ENCODE results near the gene TPPP3. TPM values are rescaled to one million over a fixed set of nuclear protein-coding genes. Genes with fewer than 3 reads are reported as not detected.

TPPP3 gene
- total RNA-seq, 2 experiments from 2014 or later: not detected

DNA sequence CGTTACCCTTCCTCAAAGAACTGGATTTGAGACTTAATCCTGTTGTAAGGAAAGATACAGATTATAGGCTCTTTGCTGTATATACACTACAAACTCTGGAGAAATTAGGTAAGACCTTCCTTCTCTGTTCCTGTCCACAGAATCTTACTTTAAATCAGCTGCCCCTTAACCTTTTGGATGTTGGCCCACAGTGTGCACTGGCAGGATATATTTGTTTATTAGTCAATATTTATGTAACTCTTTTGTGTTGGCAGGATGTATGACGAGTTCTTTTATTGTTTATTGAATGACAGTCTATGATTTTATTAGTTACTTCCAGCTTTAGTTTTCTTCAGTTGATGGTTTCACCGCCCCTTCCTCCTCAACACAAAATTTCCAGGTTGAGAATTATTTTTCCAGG lies 47.0 kb downstream of the TPPP3 start:
- intact Hi-C loops (cut with micrococcal nuclease): loop anchor here (5.0 kb wide), 1 partner anchor 121 kb away; no protein-coding TSS in a partner anchor
- H3K27ac Mint-ChIP-seq: no peak overlapping the region
- H3K4me1 Mint-ChIP-seq (ENCODE audit: low read depth): no peaks in the 10 kb centered on the region
- H3K27me3 Mint-ChIP-seq (ENCODE audit: low read depth): peaks cover 4% of the 10 kb centered on the region
- DNase-seq: no peak
- H3K9me3 Mint-ChIP-seq: no peaks in the 10 kb centered on the region
- no peaks in the 10 kb centered on the region for H3K36me3 Mint-ChIP-seq (ENCODE audit: low read depth)
- no peak overlapping the region for H3K4me3 Mint-ChIP-seq
- CTCF ChIA-PET: interaction anchor here (1.2 to 1.7 kb wide), 2 partner anchors 68 to 76 kb away, joined by 3 to 4 read pairs; no protein-coding TSS in a partner anchor

DNA sequence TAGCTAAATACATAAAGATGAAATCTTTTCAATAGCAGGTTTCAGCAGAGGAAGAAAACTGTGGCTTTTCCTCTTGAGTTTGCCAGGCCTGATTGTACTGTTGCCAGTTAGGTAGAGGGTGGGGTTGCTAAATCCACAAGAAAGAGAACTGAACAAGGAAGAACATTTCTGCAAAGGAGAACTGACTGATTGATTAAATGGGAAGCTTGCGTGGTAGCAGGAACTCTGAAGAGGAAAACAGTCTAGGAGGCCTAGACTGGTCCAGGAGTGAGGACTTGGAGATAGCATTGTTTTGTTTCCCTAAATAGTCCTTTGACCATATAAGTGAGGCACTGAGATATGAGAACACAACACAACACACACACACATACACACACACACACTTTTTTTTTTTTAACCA lies 47.9 kb downstream of the TPPP3 start:
- intact Hi-C loops (cut with micrococcal nuclease): loop anchor here (5.0 kb wide), 1 partner anchor 122 kb away; no protein-coding TSS in a partner anchor
- H3K27me3 Mint-ChIP-seq (ENCODE audit: low read depth): peaks cover 4% of the 10 kb centered on the region
- CTCF ChIA-PET: interaction anchor here (0.8 to 1.7 kb wide), 5 partner anchors 13 to 85 kb away, joined by 3 to 6 read pairs (median 4); partner anchors contain the start of gene TPPP3
- H3K9me3 Mint-ChIP-seq: no peaks in the 10 kb centered on the region
- no peaks in the 10 kb centered on the region for H3K4me1 Mint-ChIP-seq (ENCODE audit: low read depth)
- H3K4me3 Mint-ChIP-seq: no peak overlapping the region
- H3K27ac Mint-ChIP-seq: no peak overlapping the region
- H3K36me3 Mint-ChIP-seq (ENCODE audit: low read depth): no peaks in the 10 kb centered on the region
- DNase-seq: no peak

DNA sequence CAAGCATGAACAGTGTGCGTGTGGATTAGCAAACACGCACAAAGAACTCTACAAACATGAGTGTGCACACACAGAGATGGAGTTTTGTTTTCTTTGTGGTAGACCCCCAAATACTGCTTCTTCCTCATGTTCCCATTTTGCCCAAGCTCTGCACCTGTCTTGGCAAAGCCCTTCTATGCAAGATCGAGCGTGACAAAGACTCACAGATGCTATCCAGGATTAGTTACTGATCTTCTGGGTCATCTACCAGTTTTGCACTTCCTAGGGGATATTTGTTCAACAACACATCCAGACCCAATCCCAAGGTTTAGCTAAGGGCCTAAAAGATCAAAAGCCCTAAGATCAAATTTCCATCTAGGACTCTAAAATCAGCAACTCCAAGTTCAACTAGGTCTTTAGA lies 50.7 kb downstream of the TPPP3 start:
- Mint-ChIP-seq H3K36me3 (ENCODE audit: low read depth) (no peaks in the 10 kb centered on the region), H3K9me3 (no peaks in the 10 kb centered on the region), H3K27me3 (ENCODE audit: low read depth) (peaks cover 11% of the 10 kb centered on the region), H3K27ac (no peak overlapping the region), H3K4me3 (no peak overlapping the region), H3K4me1 (ENCODE audit: low read depth) (no peaks in the 10 kb centered on the region)
- CTCF ChIA-PET: no interaction called here
- no peak for DNase-seq
- intact Hi-C loops (cut with micrococcal nuclease): no loop called here

DNA sequence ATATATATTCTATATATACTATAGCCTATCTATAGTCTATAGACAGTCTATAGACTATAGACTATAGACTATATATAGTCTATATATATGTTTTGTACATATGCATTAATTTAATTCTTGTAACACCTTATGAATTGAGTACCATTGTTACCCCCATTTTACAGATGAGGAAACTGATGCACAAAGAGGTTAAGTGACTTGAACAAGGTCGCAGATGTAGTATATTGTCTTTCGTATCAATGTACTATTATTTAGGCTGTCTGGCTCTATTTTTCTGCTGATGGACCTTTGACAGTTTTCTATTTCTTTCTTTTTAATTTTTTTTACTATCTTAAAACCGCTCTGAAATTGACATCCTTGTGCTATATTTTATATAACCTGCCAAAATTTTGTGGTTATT lies 52.0 kb downstream of the TPPP3 start:
- DNase-seq: no peak
- Mint-ChIP-seq H3K27ac (no peak overlapping the region), H3K4me1 (ENCODE audit: low read depth) (no peaks in the 10 kb centered on the region), H3K27me3 (ENCODE audit: low read depth) (peaks cover 11% of the 10 kb centered on the region), H3K36me3 (ENCODE audit: low read depth) (no peaks in the 10 kb centered on the region), H3K9me3 (no peaks in the 10 kb centered on the region), H3K4me3 (no peak overlapping the region)
- CTCF ChIA-PET: no interaction called here
- intact Hi-C loops (cut with micrococcal nuclease): no loop called here

Other genes starting within 250 kb of the TPPP3 start
- 1 to 10 TPM; 1.1 to 1.2 TPM for gene B3GNT9, start 242.5 kb downstream of the TPPP3 start, total RNA-seq
- gene TRADD, start 233.6 kb downstream of the TPPP3 start, total RNA-seq: 10 to 100 TPM; 17.7 to 21.1 TPM
- 10 to 100 TPM; 13.8 to 15.3 TPM for gene FBXL8, start 233.5 kb downstream of the TPPP3 start, total RNA-seq
- 10 to 100 TPM; 11.1 to 12.3 TPM for gene HSF4, start 228.8 kb downstream of the TPPP3 start, total RNA-seq
- 1 to 10 TPM; 3.8 to 4.4 TPM for gene NOL3, start 223.0 kb downstream of the TPPP3 start, total RNA-seq
- 10 to 100 TPM; 21.9 to 24.0 TPM for gene MATCAP1, start 209.5 kb downstream of the TPPP3 start, total RNA-seq
- gene EXOC3L1, start 203.4 kb downstream of the TPPP3 start, total RNA-seq: not detected
- 10 to 100 TPM; 65.1 to 66.5 TPM for gene E2F4, start 201.3 kb downstream of the TPPP3 start, total RNA-seq
- 1 to 10 TPM; 3.8 to 4.4 TPM for gene ELMO3, start 194.4 kb downstream of the TPPP3 start, total RNA-seq
- gene TMEM208, start 166.4 kb downstream of the TPPP3 start, total RNA-seq: 10 to 100 TPM; 24.6 to 29.4 TPM
- 10 to 100 TPM; 70.7 to 73.7 TPM for gene FHOD1, start 146.0 kb downstream of the TPPP3 start, total RNA-seq
- 1 to 10 TPM; 5.2 TPM for gene SLC9A5, start 144.5 kb downstream of the TPPP3 start, total RNA-seq
- 10 to 100 TPM; 14.3 to 14.4 TPM for gene PLEKHG4, start 114.0 kb downstream of the TPPP3 start, total RNA-seq
- gene KCTD19, start 66.8 kb downstream of the TPPP3 start, total RNA-seq: 1 to 10 TPM; 1.0 to 1.3 TPM
- gene LRRC36, start 66.7 kb downstream of the TPPP3 start, total RNA-seq: under 1 TPM in 1 of 2 experiments, not detected in 1; 0.64 TPM
- under 1 TPM; 0.12 to 0.32 TPM for gene ZDHHC1, start 23.0 kb upstream of the TPPP3 start, total RNA-seq
- 1 to 10 TPM in 1 of 2 experiments, under 1 TPM in 1; 0.86 to 1.1 TPM for gene HSD11B2, start 37.6 kb upstream of the TPPP3 start, total RNA-seq
- gene ATP6V0D1, start 87.7 kb upstream of the TPPP3 start, total RNA-seq: 10 to 100 TPM; 11.9 to 15.3 TPM
- gene AGRP, start 90.0 kb upstream of the TPPP3 start, total RNA-seq: not detected
- gene RIPOR1, start 135.3 kb upstream of the TPPP3 start, total RNA-seq: 10 to 100 TPM; 34.2 to 41.9 TPM
- gene CTCF, start 169.0 kb upstream of the TPPP3 start, total RNA-seq: 10 to 100 TPM; 51.2 to 52.3 TPM